Measurements from ENCODE around the gene PIK3R5. TPM values are rescaled to one million over a fixed set of nuclear protein-coding genes. Genes with fewer than 3 reads are reported as not detected.

Gene PIK3R5
- total RNA-seq, 1 experiment from 2014 or later, result 0.09 TPM

- peaks cover 24% of the 10 kb centered on the region for H3K4me1 ChIP-seq (ENCODE audit: insufficient read depth, low read length, poor library complexity, severe bottlenecking)
- no peak overlapping the region for H3K27ac ChIP-seq (ENCODE audit: low read depth, low read length, poor library complexity, severe bottlenecking)
- POLR2A ChIA-PET (ENCODE audit: low non-redundant PET), result no interaction called here
- TF ChIP-seq CTCF (conservative IDR thresholded peaks at IDR 0.05; ENCODE audit: low read depth, low read length), result no peak
- no peak overlapping the region for H3K4me3 ChIP-seq (ENCODE audit: low read depth, low read length, poor library complexity, severe bottlenecking)
- CTCF ChIA-PET, result interaction anchor here (0.7 kb wide), 1 partner anchor 9 kb away, joined by 7 read pairs; no protein-coding TSS in a partner anchor
- intact Hi-C loops (cut with micrococcal nuclease; ENCODE audit: unreplicated experiment), result no loop called here
- H3K9me3 ChIP-seq (ENCODE audit: low read depth, low read length, poor library complexity, severe bottlenecking), result no peaks in the 10 kb centered on the region
- DNase-seq (ENCODE audit: low spot score), result no peak
- no TSS peak for BruUV-seq (replicated peaks)
- H3K27me3 ChIP-seq (replicated peaks; ENCODE audit: insufficient read depth, low read depth, low read length, poor library complexity), result no peaks in the 10 kb centered on the region
- H3K36me3 ChIP-seq (ENCODE audit: insufficient read depth, low read length, poor library complexity, severe bottlenecking), result no peaks in the 10 kb centered on the region
These were observed 105.6 kb downstream of the PIK3R5 start for GRCh38 chr17:8859804-8860430.

GRCh38 chr17:8859027-8859803 lies 106.3 kb downstream of the PIK3R5 start:
- no TSS peak for BruUV-seq (replicated peaks)
- no peak overlapping the region for H3K4me3 ChIP-seq (ENCODE audit: low read depth, low read length, poor library complexity, severe bottlenecking)
- CTCF ChIA-PET, result interaction anchor here (0.7 kb wide), 1 partner anchor 10 kb away, joined by 7 read pairs; no protein-coding TSS in a partner anchor
- peak overlapping the region; percentile 66 for H3K27ac ChIP-seq (ENCODE audit: low read depth, low read length, poor library complexity, severe bottlenecking)
- no peak for DNase-seq (ENCODE audit: low spot score)
- peaks cover 24% of the 10 kb centered on the region for H3K4me1 ChIP-seq (ENCODE audit: insufficient read depth, low read length, poor library complexity, severe bottlenecking)
- H3K36me3 ChIP-seq (ENCODE audit: insufficient read depth, low read length, poor library complexity, severe bottlenecking), result no peaks in the 10 kb centered on the region
- H3K27me3 ChIP-seq (replicated peaks; ENCODE audit: insufficient read depth, low read depth, low read length, poor library complexity), result no peaks in the 10 kb centered on the region
- intact Hi-C loops (cut with micrococcal nuclease; ENCODE audit: unreplicated experiment), result no loop called here
- no peaks in the 10 kb centered on the region for H3K9me3 ChIP-seq (ENCODE audit: low read depth, low read length, poor library complexity, severe bottlenecking)
- POLR2A ChIA-PET (ENCODE audit: low non-redundant PET), result no interaction called here
- TF ChIP-seq EZH2 (IDR thresholded peaks at IDR 0.05; ENCODE audit: borderline replicate concordance, low read depth, low read length, poor library complexity, severe bottlenecking) (no peak), CTCF (conservative IDR thresholded peaks at IDR 0.05; ENCODE audit: low read depth, low read length) (no peak)

- no peak overlapping the region for H3K4me3 ChIP-seq (ENCODE audit: low read depth, low read length, poor library complexity, severe bottlenecking)
- intact Hi-C loops (cut with micrococcal nuclease; ENCODE audit: unreplicated experiment), result no loop called here
- H3K9me3 ChIP-seq (ENCODE audit: low read depth, low read length, poor library complexity, severe bottlenecking), result no peaks in the 10 kb centered on the region
- H3K27ac ChIP-seq (ENCODE audit: low read depth, low read length, poor library complexity, severe bottlenecking), result peak overlapping the region; percentile 66
- H3K36me3 ChIP-seq (ENCODE audit: insufficient read depth, low read length, poor library complexity, severe bottlenecking), result no peaks in the 10 kb centered on the region
- H3K27me3 ChIP-seq (replicated peaks; ENCODE audit: insufficient read depth, low read depth, low read length, poor library complexity), result no peaks in the 10 kb centered on the region
- peaks cover 24% of the 10 kb centered on the region for H3K4me1 ChIP-seq (ENCODE audit: insufficient read depth, low read length, poor library complexity, severe bottlenecking)
- TF ChIP-seq CTCF (conservative IDR thresholded peaks at IDR 0.05; ENCODE audit: low read depth, low read length), result no peak
- TF ChIP-seq EZH2 (IDR thresholded peaks at IDR 0.05; ENCODE audit: borderline replicate concordance, low read depth, low read length, poor library complexity, severe bottlenecking), result no peak
- BruUV-seq (replicated peaks), result no TSS peak
- ChIA-PET POLR2A (ENCODE audit: low non-redundant PET) (interaction anchor here (0.7 kb wide), 1 partner anchor 22 kb away, joined by 7 read pairs; no protein-coding TSS in a partner anchor), CTCF (interaction anchor here (0.6 to 0.7 kb wide), 2 partner anchors 10 to 25 kb away, joined by 3 to 6 read pairs; no protein-coding TSS in a partner anchor)
- DNase-seq (ENCODE audit: low spot score), result peak; percentile 79
These were observed 107.6 kb downstream of the PIK3R5 start for GRCh38 chr17:8857919-8858318.

Data from A673 (cell line).